Smooth muscle cell of the pulmonary artery (primary cell): Measurements from ENCODE around the gene RIC3. TPM values are rescaled to one million over a fixed set of nuclear protein-coding genes. Genes with fewer than 3 reads are reported as not detected.

Experiments used
- total RNA-seq: library from RNA; depleted of rRNA; stranded (reverse); fragments of >200 nt; gene quantifications from 2 replicates; pipeline ENCODE4 v1.2.3, GENCODE V29; 2014

Gene RIC3, protein sequence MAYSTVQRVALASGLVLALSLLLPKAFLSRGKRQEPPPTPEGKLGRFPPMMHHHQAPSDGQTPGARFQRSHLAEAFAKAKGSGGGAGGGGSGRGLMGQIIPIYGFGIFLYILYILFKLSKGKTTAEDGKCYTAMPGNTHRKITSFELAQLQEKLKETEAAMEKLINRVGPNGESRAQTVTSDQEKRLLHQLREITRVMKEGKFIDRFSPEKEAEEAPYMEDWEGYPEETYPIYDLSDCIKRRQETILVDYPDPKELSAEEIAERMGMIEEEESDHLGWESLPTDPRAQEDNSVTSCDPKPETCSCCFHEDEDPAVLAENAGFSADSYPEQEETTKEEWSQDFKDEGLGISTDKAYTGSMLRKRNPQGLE
- total RNA-seq = not detected in 2 replicates

DNA sequence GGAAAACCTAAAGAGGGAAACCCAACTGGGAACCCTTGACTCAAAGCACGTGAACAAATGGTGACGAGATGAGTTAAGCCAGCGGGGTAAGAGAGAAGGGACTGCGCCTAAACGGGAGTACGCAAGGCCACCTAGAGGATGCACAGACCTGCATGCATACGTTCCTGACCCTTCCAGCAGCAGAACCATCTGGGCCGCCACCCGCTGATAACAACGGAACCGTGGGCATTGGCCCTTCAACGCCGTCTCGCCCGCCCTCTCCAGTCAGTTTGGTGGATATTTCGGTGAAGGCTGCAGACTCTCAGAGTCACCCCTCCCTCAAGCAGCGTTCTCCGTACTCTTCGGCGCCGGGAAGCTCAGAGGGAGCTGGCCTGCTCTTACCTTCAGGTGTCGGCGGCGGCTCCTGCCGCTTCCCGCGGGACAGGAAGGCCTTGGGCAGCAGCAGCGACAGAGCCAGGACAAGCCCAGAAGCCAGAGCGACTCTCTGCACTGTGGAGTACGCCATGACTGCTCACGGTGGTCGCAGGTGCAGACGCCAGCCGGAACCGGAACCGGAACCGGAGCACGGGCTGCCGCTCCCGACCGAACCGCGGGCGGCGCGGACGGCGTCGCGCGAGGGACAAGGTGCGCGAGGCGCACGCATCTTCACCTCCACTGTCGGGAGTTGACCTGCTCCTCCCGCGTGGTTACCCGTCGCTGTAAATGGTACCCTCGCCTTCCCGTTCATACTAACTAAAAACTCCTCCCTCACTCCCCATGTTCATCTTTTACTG is at the start of gene RIC3:
Gene RIC3, minus strand, starts transcription at position 541 of the 773 bp plus-strand sequence. Its CDS starts 36 bp downstream, at position 505.

DNA sequence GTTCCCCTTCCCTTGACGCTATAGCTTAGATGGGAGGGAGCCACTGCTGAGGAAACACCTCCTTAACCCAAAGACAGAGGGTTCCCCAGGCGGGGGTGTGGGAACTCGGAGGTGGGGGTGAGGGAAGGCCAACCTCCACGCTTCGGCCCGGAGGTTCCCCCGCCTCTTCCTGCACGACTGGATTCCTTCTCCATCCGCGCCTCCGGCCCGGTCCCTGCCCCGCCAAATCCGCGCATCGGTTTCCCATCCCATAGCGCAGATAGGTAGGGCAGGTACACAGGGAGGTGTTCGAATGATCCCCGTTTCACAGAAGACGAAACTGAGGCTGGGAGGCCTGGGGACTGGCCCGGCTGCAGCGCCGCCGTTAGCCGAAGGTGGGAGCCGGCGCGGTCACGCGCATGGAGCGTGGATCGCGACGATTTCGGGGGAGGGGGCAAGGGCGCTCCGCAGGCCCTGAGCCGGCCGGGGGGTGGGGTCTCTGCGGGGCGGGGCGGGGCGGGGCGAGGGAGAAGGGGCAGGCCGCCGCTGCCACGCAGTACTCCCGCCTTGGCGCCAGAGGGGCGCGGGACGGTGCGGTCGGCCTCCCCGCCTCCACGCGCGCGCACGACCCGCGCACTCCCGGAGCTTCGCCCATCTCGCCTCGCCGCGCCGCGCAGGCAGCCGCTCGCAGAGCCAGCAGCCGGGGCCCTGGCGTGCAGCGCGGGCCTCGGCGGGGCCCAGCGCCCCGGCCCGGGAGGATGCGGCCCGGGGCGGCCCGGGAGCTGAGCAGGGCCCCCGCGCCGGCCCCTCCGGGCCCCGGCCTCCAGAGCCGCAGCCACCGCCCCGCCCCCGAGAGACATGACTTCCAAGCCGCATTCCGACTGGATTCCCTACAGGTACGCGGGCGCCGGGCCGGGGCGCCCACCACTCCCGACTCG is 87.9 kb downstream of the RIC3 start, which contains the start of gene TUB:
Gene TUB, plus strand, starts transcription at position 538 of the 917 bp plus-strand sequence. Its CDS starts 300 bp downstream, at position 838.

Other genes with a start within 250 kb of the RIC3 start
- 0.03 TPM in 1 of 2 replicates, not detected in the other for gene OR10A6, start 237.8 kb downstream of the RIC3 start, total RNA-seq
- gene OR10A3, start 227.3 kb downstream of the RIC3 start, total RNA-seq = 0.07 TPM in 1 of 2 replicates, not detected in the other
- gene NLRP10, start 203.6 kb downstream of the RIC3 start, total RNA-seq = 3.5 and 6.7 TPM in 2 replicates
- gene EIF3F, start 181.7 kb downstream of the RIC3 start, total RNA-seq = 428 and 443 TPM in 2 replicates
- gene TUB, start 87.8 kb downstream of the RIC3 start, total RNA-seq = 8.2 and 16.4 TPM in 2 replicates
- not detected in 2 replicates for gene LMO1, start 94.9 kb upstream of the RIC3 start, total RNA-seq